Stimulated activated CD4-positive, alpha-beta T cell treated with anti-CD3 and anti-CD28 coated beads, Interleukin-1b, Interleukin-23, amount 100 ng/mL, for 1 hour (primary cell): ENCODE results near the gene SMG5.
"Not testable (repeated sequence)": the region's sequence is repeated elsewhere in the genome, so short reads cannot be mapped to it uniquely, and the experiment has no call there.

Source experiments
- DNase-seq, 2 donors: peaks; one replicate each; pipeline ENCODE4 v3.0.0-alpha.2; 2020; ENCODE audit warnings: low read depth in 2 of 2

The SMG5 gene

GRCh38 chr1:156245451-156246232, 37.0 kb downstream of the SMG5 start:
- no peak for DNase-seq

- no peak for DNase-seq
These were observed 37.9 kb downstream of the SMG5 start for GRCh38 chr1:156244712-156245111.

GRCh38 chr1:156244126-156244525, 38.5 kb downstream of the SMG5 start:
- no peak for DNase-seq

GRCh38 chr1:156242738-156243137, 39.9 kb downstream of the SMG5 start:
- DNase-seq = no peak

GRCh38 chr1:156241926-156242325, 40.7 kb downstream of the SMG5 start, which contains the start of gene BGLAP:
BGLAP (plus strand) TSS chr1:156242184; CDS start chr1:156242232, 48 bp downstream.
- no peak for DNase-seq

- DNase-seq = no peak
These were observed 41.3 kb downstream of the SMG5 start for GRCh38 chr1:156241311-156241811.

- no peak for DNase-seq
These were observed 44.4 kb downstream of the SMG5 start for GRCh38 chr1:156238248-156238647.

GRCh38 chr1:156236164-156236563, 46.5 kb downstream of the SMG5 start:
- DNase-seq = no peak

- no peak for DNase-seq
These were observed 49.0 kb downstream of the SMG5 start for GRCh38 chr1:156233426-156234127.

GRCh38 chr1:156232201-156232894, 50.3 kb downstream of the SMG5 start:
- DNase-seq = no peak

- no peak for DNase-seq
These were observed 52.2 kb downstream of the SMG5 start for GRCh38 chr1:156230473-156230837.

- DNase-seq = no peak
These were observed 52.7 kb downstream of the SMG5 start for GRCh38 chr1:156229809-156230472.

- no peak for DNase-seq
These were observed 54.1 kb downstream of the SMG5 start for GRCh38 chr1:156228501-156228900.

- DNase-seq = no peak
These were observed 55.8 kb downstream of the SMG5 start for GRCh38 chr1:156226782-156227181.

GRCh38 chr1:156226116-156226538, 56.5 kb downstream of the SMG5 start:
- no peak for DNase-seq

- DNase-seq = no peak
These were observed 57.0 kb downstream of the SMG5 start for GRCh38 chr1:156225677-156226014.

- DNase-seq = no peak
These were observed 60.5 kb downstream of the SMG5 start for GRCh38 chr1:156221986-156222692.

- DNase-seq = no peak
These were observed 62.4 kb downstream of the SMG5 start for GRCh38 chr1:156220226-156220625.

- no peak for DNase-seq
These were observed 64.8 kb downstream of the SMG5 start for GRCh38 chr1:156217871-156218270.

- DNase-seq = not testable (repeated sequence)
These were observed 66.1 kb downstream of the SMG5 start for GRCh38 chr1:156216361-156217086.
